GM21381 (cell line): Measurements from ENCODE around the gene BLTP3B.

Source experiments
- ATAC-seq: cut with Tn5 transposase; IDR thresholded peaks from one replicate; pipeline ENCODE4 v1.9.1; 2021; ENCODE audit warnings: mild to moderate bottlenecking, moderate library complexity; ENCODE audit not compliant: unreplicated experiment

Gene BLTP3B

GRCh38 chr12:100123316-100124095, 19.2 kb downstream of the BLTP3B start:
- no peak for ATAC-seq

- no peak for ATAC-seq
Measured at GRCh38 chr12:100120355-100120754, 22.3 kb downstream of the BLTP3B start.

- no peak for ATAC-seq
Measured at GRCh38 chr12:100115291-100115690, 27.4 kb downstream of the BLTP3B start.

- ATAC-seq: peak; percentile 50
Measured at GRCh38 chr12:100114574-100114973, 28.1 kb downstream of the BLTP3B start.

- no peak for ATAC-seq
Measured at GRCh38 chr12:100110276-100110675, 32.4 kb downstream of the BLTP3B start.

GRCh38 chr12:100106861-100107260, 35.8 kb downstream of the BLTP3B start:
- no peak for ATAC-seq

GRCh38 chr12:100105661-100106060, 37.0 kb downstream of the BLTP3B start:
- ATAC-seq: no peak

GRCh38 chr12:100101000-100101399, 41.7 kb downstream of the BLTP3B start:
- no peak for ATAC-seq
